Upper lobe of left lung (tissue), 6 donors: ENCODE measurements around the gene ADPRHL1. TPM values are rescaled to one million over a fixed set of nuclear protein-coding genes. Genes with fewer than 3 reads are reported as not detected.
A peak's percentile ranks its signal among the peaks of the same experiment; 100 is the strongest.
"Not testable (repeated sequence)": the region's sequence is repeated elsewhere in the genome, so short reads cannot be mapped to it uniquely, and the experiment has no call there.

Experiments used
- ATAC-seq, 2 donors: fragments of 200-7000 bp; cut with Tn5 transposase; one replicate each; pipeline ENCODE4 v1.9.1; 2022; ENCODE audit warnings: mild to moderate bottlenecking in 2 of 2, moderate library complexity in 2 of 2; ENCODE audit not compliant: low FRiP score in 2 of 2
- DNase-seq, 2 donors: peaks; one replicate each; pipeline ENCODE4 v3.0.0-alpha.2; 2019 to 2020
- H3K27ac ChIP-seq, 4 donors: fragments of 200-600 bp; sonication (generic); one replicate each; pipeline ENCODE4 v1.5.1; 2016 to 2019
- H3K27me3 ChIP-seq, 4 donors: fragments of 200-600 bp; sonication (generic); one replicate each; pipeline ENCODE4 v1.5.1; 2017 to 2019
- H3K36me3 ChIP-seq, 4 donors: fragments of 200-600 bp; sonication (generic); one replicate each; pipeline ENCODE4 v1.5.1; 2016 to 2019
- H3K4me1 ChIP-seq, 4 donors: fragments of 200-600 bp; sonication (generic); one replicate each; pipeline ENCODE4 v1.5.1; 2018 to 2019
- H3K4me3 ChIP-seq, 4 donors: fragments of 200-600 bp; sonication (generic); one replicate each; pipeline ENCODE4 v1.5.1; 2017 to 2019; ENCODE audit warnings: mild to moderate bottlenecking in 2 of 4, moderate library complexity in 1 of 4
- H3K9me3 ChIP-seq, 4 donors: fragments of 200-600 bp; sonication (generic); one replicate each; pipeline ENCODE4 v1.5.1; 2018 to 2019
- EP300 ChIP-seq, 4 donors: sonication (generic); formaldehyde crosslinking; IDR thresholded peaks; one replicate each; pipeline ENCODE4 v1.5.1; 2017; ENCODE audit warnings: antibody characterized with exemption in 4 of 4, control low read depth in 2 of 4
- POLR2A ChIP-seq, 4 donors: fragments of 450-650 bp; IDR thresholded peaks; one replicate each; pipeline ENCODE4 v1.5.1; 2016 to 2017; ENCODE audit warnings: antibody characterized with exemption in 4 of 4, mild to moderate bottlenecking in 2 of 4
- POLR2AphosphoS5 ChIP-seq, 2 donors: sonication (generic); formaldehyde crosslinking; IDR thresholded peaks; one replicate each; pipeline ENCODE4 v1.5.1; 2017; ENCODE audit warnings: antibody characterized with exemption in 2 of 2
- WGBS, 2 donors: methylation state at CpG; one replicate each; pipeline ENCODE4 v1.1.5; 2017 to 2018; 5-methylcytosine and 5-hydroxymethylcytosine counted together
- total RNA-seq, 6 donors: library from RNA; depleted of rRNA in 4 of 6; stranded (reverse); fragments of >200 nt in 4 of 6; gene quantifications; one replicate each; pipeline versions ENCODE4 v1.1.0 to v1.2.1, GENCODE V29; 2016 to 2021
- TF ChIP-seq, protein P1 (sequence below), 6 experiments: fragments of 450-650 bp in 4 of 6; fragments of 200-600 bp in 2 of 6; sonication (generic) in 2 of 6; IDR thresholded peaks; one replicate each; pipeline ENCODE4 v1.5.1; 2016 to 2019; ENCODE audit warnings: antibody characterized with exemption in 6 of 6
- donor health status: DM: no; HTN: no; CAD: no; lungs with moderate emphysema.
- donor health status: DM: no; HTN: yes; CAD: no; lungs with severe emphysema.

Gene ADPRHL1
- total RNA-seq, 6 donors from 2014 or later, result 0.59 to 6.3 (median 2.8) TPM

DNA sequence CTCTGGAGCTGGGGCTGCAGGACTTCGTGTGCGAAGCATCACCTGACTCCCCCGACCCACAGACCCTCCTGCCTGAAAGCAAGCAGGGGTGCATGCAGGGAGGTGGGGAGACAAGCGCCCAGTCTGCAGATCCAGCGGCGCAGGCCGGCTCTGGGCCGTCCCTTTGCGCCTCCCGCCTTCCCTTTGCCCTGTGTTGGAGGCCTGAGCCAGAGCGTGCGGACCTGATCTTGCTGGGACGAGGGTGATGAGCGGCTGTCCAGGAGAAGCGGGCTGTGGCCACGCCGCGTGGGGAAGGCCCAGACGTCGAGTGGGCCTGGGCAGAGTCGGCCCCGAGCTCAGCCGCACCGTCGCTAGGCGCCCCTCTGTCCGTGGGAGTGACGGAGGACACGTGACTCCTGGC lies 84.1 kb downstream of the ADPRHL1 start:
- Histone ChIP-seq H3K4me1 (peaks cover 0 to 6% (median 4%) of the 10 kb centered on the region in 4 donors), H3K27ac (no peak overlapping the region), H3K27me3 (peaks cover 0 to 2% (median 0%) of the 10 kb centered on the region in 4 donors), H3K36me3 (no peaks in the 10 kb centered on the region), H3K9me3 (no peaks in the 10 kb centered on the region), H3K4me3 (no peak overlapping the region)
- ATAC-seq (no peak), DNase-seq (peak in 1 of 2 donors; percentile 70)
- TF ChIP-seq, protein P1, sequence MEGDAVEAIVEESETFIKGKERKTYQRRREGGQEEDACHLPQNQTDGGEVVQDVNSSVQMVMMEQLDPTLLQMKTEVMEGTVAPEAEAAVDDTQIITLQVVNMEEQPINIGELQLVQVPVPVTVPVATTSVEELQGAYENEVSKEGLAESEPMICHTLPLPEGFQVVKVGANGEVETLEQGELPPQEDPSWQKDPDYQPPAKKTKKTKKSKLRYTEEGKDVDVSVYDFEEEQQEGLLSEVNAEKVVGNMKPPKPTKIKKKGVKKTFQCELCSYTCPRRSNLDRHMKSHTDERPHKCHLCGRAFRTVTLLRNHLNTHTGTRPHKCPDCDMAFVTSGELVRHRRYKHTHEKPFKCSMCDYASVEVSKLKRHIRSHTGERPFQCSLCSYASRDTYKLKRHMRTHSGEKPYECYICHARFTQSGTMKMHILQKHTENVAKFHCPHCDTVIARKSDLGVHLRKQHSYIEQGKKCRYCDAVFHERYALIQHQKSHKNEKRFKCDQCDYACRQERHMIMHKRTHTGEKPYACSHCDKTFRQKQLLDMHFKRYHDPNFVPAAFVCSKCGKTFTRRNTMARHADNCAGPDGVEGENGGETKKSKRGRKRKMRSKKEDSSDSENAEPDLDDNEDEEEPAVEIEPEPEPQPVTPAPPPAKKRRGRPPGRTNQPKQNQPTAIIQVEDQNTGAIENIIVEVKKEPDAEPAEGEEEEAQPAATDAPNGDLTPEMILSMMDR (IDR thresholded peaks at IDR 0.05), result no peak
- TF ChIP-seq EP300 (IDR thresholded peaks at IDR 0.05) (no peak), POLR2AphosphoS5 (IDR thresholded peaks at IDR 0.05) (no peak), POLR2A (IDR thresholded peaks at IDR 0.05) (no peak)
- WGBS, 2 donors, result 87 to 92% methylated on average over 27 to 29 of the region's 29 CpGs

DNA sequence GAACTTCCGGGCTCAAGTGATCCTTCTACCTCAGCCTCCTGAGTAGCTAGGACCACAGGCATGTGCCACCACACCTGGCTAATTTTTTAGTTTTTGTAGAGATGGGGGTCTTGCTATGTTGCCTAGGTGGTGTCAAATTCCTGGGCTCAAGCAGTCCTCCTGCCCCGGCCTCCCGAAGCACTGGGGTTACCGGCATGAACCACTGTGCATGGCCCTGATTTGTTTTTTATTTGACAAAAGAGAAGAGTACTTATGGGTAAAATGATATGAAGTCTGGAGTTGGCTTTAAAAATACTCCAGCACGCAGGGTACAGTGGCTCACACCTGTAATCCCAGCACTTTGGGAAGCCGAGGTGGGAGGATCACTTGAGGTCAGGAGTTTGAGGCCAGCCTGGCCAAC lies 84.9 kb downstream of the ADPRHL1 start:
- not testable (repeated sequence) for H3K9me3 ChIP-seq, H3K36me3 ChIP-seq, H3K27ac ChIP-seq, ATAC-seq, H3K4me3 ChIP-seq, DNase-seq, H3K27me3 ChIP-seq
- peaks cover 0 to 12% (median 6%) of the 10 kb centered on the region in 4 donors for H3K4me1 ChIP-seq
- 83 to 94% methylated on average over 6 of the region's 6 CpGs for WGBS, 2 donors

DNA sequence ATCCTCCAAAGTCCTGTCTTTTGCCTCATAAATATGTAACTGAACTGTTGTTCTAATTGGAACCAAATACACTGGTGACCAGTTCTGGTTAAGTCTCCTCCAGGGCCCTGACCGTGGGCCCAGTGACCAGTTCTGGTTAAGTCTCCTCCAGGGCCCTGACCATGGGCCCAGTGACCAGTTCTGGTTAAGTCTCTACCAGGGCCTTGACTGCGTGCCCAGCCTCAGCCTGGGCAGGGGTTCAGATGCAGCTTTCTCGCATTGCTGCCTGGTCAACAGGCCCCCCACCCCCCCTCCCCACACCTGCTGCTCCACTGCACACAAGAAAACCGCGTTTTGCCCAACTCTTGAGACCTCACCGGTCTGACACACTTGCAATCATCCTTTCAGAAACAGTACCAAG lies 85.5 kb downstream of the ADPRHL1 start:
- Histone ChIP-seq H3K36me3 (no peaks in the 10 kb centered on the region), H3K4me1 (peaks cover 0 to 18% (median 11%) of the 10 kb centered on the region in 4 donors), H3K4me3 (no peak overlapping the region), H3K27ac (no peak overlapping the region), H3K27me3 (peaks cover 0 to 8% (median 2%) of the 10 kb centered on the region in 4 donors), H3K9me3 (no peaks in the 10 kb centered on the region)
- TF ChIP-seq POLR2A (IDR thresholded peaks at IDR 0.05), result no peak
- TF ChIP-seq EP300 (IDR thresholded peaks at IDR 0.05), result no peak
- DNase-seq, result no peak
- no peak for ATAC-seq
- 66 to 75% methylated on average over 5 to 6 of the region's 6 CpGs for WGBS, 2 donors

DNA sequence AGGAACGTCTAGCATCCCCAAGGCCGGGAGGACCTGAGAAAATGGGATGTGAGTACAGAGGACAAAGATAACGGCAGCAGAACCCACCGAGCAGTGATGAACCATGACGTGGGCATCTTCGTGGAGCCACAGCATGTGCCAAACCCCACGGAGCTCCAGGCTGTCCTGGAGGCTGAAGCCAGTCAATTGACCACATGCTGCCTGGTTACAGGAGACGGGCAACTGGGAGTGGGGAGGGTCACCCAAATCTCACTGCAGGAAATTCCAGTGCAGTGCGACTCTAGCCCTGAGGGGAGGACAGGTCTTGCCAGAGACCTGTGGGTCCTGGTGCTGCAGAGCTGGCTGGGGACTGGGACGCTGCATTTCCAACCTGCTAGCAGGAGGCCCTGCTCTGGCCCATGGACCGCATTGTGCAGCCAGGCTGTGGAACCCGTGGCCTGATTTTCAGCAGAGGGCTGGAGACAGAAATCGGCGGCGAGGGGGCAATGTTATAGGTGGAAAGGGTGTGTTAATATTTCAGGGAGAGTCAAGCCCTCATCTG lies 86.2 kb downstream of the ADPRHL1 start:
- Histone ChIP-seq H3K4me1 (peaks cover 0 to 21% (median 11%) of the 10 kb centered on the region in 4 donors), H3K27ac (no peak overlapping the region), H3K36me3 (no peaks in the 10 kb centered on the region), H3K4me3 (no peak overlapping the region), H3K9me3 (no peaks in the 10 kb centered on the region), H3K27me3 (peaks cover 0 to 8% (median 2%) of the 10 kb centered on the region in 4 donors)
- ATAC-seq (no peak), DNase-seq (no peak)
- 88% methylated on average over 14 to 15 of the region's 15 CpGs for WGBS, 2 donors
- TF ChIP-seq EP300 (IDR thresholded peaks at IDR 0.05), result no peak
- no peak for TF ChIP-seq POLR2AphosphoS5 (IDR thresholded peaks at IDR 0.05)
- TF ChIP-seq, protein P1 (IDR thresholded peaks at IDR 0.05), result no peak
- TF ChIP-seq POLR2A (IDR thresholded peaks at IDR 0.05), result no peak

DNA sequence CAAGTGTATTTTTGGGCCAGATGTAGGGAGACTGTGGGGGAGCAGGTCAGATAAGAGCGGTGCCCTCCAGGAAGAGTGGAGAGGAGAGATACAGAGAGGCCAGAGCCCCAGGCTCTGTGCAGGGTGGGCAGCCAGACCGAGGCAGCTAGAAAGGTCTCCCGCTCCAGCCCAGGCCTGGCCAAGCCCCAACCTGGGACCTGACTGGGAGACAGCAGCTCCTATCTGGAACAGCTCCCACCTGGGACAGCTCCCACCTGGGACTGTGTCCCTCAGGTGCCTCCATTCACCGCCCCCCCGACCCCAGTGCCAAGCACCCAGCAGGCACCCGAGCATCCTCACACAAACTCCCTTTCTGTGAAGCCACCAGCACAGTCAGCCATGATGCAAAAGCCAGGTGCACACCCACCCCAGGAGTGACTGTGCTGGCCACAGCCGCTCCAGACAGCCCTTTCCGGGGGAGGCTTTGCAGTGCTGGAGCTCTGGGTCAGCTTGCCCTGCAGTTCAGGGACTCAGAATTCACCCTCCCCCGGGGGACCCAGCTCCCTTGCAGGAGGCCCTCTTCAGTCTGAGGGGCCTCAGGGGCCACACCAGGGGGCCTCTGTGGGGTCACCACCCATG lies 87.2 kb downstream of the ADPRHL1 start:
- TF ChIP-seq POLR2A (IDR thresholded peaks at IDR 0.05) (no peak), POLR2AphosphoS5 (IDR thresholded peaks at IDR 0.05) (no peak), EP300 (IDR thresholded peaks at IDR 0.05) (no peak)
- TF ChIP-seq, protein P1 (IDR thresholded peaks at IDR 0.05), result no peak
- no peak overlapping the region for H3K4me3 ChIP-seq
- no peak overlapping the region for H3K27ac ChIP-seq
- H3K4me1 ChIP-seq, result peaks cover 0 to 21% (median 11%) of the 10 kb centered on the region in 4 donors
- H3K27me3 ChIP-seq, result peaks cover 0 to 8% (median 2%) of the 10 kb centered on the region in 4 donors
- 87 to 88% methylated on average over 7 to 9 of the region's 9 CpGs for WGBS, 2 donors
- no peak for ATAC-seq
- peak in 1 of 2 donors; percentile 68 for DNase-seq
- H3K36me3 ChIP-seq, result no peaks in the 10 kb centered on the region
- H3K9me3 ChIP-seq, result no peaks in the 10 kb centered on the region
